Heart left ventricle (tissue), 16 donors: ENCODE data around the gene SETD7. TPM values are rescaled to one million over a fixed set of nuclear protein-coding genes. Genes with fewer than 3 reads are reported as not detected.

Experiments
- ATAC-seq, 4 donors: fragments of 200-7000 bp; cut with Tn5 transposase; one replicate each; pipeline ENCODE4 v1.9.1; 2020 to 2022; ENCODE audit warnings: moderate library complexity in 4 of 4, mild to moderate bottlenecking in 3 of 4, moderate number of reproducible peaks in 1 of 4
- DNase-seq, 5 donors: peaks; one replicate each; pipeline ENCODE4 v3.0.0-alpha.2; 2020
- H3K27ac ChIP-seq, 12 donors: fragments of 200-600 bp; sonication (generic) in 4 of 12; one replicate each; pipeline versions ENCODE4 v1.5.0 to v1.8.0; 2016 to 2022; ENCODE audit warnings: mild to moderate bottlenecking in 2 of 12
- H3K27me3 ChIP-seq, 9 donors: fragments of 200-600 bp; sonication (generic) in 2 of 9; one replicate each; pipeline versions ENCODE4 v1.5.1 to v1.8.0; 2016 to 2022; ENCODE audit warnings: mild to moderate bottlenecking in 3 of 9
- H3K36me3 ChIP-seq, 9 donors: fragments of 200-600 bp; sonication (generic) in 2 of 9; one replicate each; pipeline versions ENCODE4 v1.5.0 to v1.8.0; 2018 to 2022; ENCODE audit warnings: mild to moderate bottlenecking in 2 of 9
- H3K4me1 ChIP-seq, 12 donors: fragments of 200-600 bp; sonication (generic) in 4 of 12; one replicate each; pipeline versions ENCODE4 v1.5.0 to v1.8.0; 2016 to 2022; ENCODE audit warnings: mild to moderate bottlenecking in 3 of 12
- H3K4me3 ChIP-seq, 12 donors: fragments of 200-600 bp; sonication (generic) in 4 of 12; one replicate each; pipeline versions ENCODE4 v1.5.0 to v1.8.0; 2017 to 2022; ENCODE audit warnings: mild to moderate bottlenecking in 9 of 12, moderate library complexity in 4 of 12
- H3K9me3 ChIP-seq, 12 donors: fragments of 200-600 bp; sonication (generic) in 4 of 12; one replicate each; pipeline versions ENCODE4 v1.5.0 to v1.8.0; 2016 to 2022; ENCODE audit warnings: mild to moderate bottlenecking in 1 of 12
- CTCF ChIP-seq, 12 donors: fragments of 200-600 bp; sonication (generic) in 4 of 12; IDR thresholded peaks; one replicate each; pipeline versions ENCODE4 v1.5.0 to v1.8.0; 2018 to 2022; ENCODE audit warnings: antibody characterized with exemption in 12 of 12, mild to moderate bottlenecking in 5 of 12
- POLR2A ChIP-seq, 2 donors: fragments of 450-650 bp; IDR thresholded peaks; one replicate each; pipeline ENCODE4 v1.6.1; 2017; ENCODE audit warnings: antibody characterized with exemption in 2 of 2, mild to moderate bottlenecking in 2 of 2, moderate library complexity in 2 of 2
- WGBS, 4 donors: extraction: QIAGEN DNeasy Blood & Tissue Kit in 2 of 4; methylation state at CpG; one replicate each; pipeline versions ENCODE4 v1.1.5 to v1.1.7; 2013 to 2018; 5-methylcytosine and 5-hydroxymethylcytosine counted together
- intact Hi-C, 10 donors: fragments of 100-400 bp; cut with DNase I; formaldehyde crosslinking; loops; one replicate each; pipeline versions ENCODE4 v1.11.1 to v1.14.2; 2022
- polyA plus RNA-seq, 2 donors: library from polyadenylated mRNA; stranded (reverse); fragments of 200-250 nt; gene quantifications; one replicate each; pipeline ENCODE4 v1.2.3, GENCODE V29; 2013
- total RNA-seq, 9 donors: library from RNA; depleted of rRNA in 2 of 9; stranded (reverse); fragments of >200 nt in 2 of 9; fragmentation: NEBNext Ultra II Directional in 3 of 9; extraction: Animal tissue kit (Norgen Biotek cat#: 25700) in 3 of 9; gene quantifications; one replicate each; pipeline versions ENCODE4 v1.1.0 to v1.2.4, GENCODE V29; 2016 to 2023
- donor health status: ischemic (EF 13 %, LVEDD 7.1; RV severe dilation, severe dysfunction).
- donor health status: healthy with polysubstance abuse.
- donor health status: DM: no; HTN: yes; CAD: no.
- donor health status: DM: no; HTN: no; CAD: no.
- donor health status: ischemic (EF 25% LVEDD 6.9; RV normal size, moderate dysfunction).
- donor health status: ischemic (EF 25% LVEDD 5.7; RV mildly dilated, moderate dysfunction).
- donor health status: healthy.
- donor health status: DM: yes; HTN: yes; CAD: no.
- donor health status: ischemic (EF 35%, LVEDD 5.7; RV mildly dilated, moderate dysfunction).
- donor health status: nonischemic (EF 11% LVEDD 7.7; RV severe dilation, severe dysfunction).
- donor health status: DM: yes; HTN: yes; CAD: no.
- donor health status: PGD.
- donor health status: ischemic (EF 29% LVEDD 5.4; RV normal size, mild dysfunction).
- donor health status: nonischemic (EF 23%, LVEDD 6.1; RV moderate dilation, normal function).

SETD7 gene
- total and polyA plus RNA-seq, 11 donors = 11.2 to 78.6 (median 58.0) TPM

- DNase-seq (no peak), ATAC-seq (no peak)
- no peak overlapping the region for H3K4me3 ChIP-seq
- peaks cover 0 to 4% (median 0%) of the 10 kb centered on the region in 12 donors for H3K9me3 ChIP-seq
- 91 to 97% (median 94%) methylated on average over 3 of the region's 3 CpGs for WGBS, 4 donors
- H3K27me3 ChIP-seq = no peaks in the 10 kb centered on the region
- H3K27ac ChIP-seq = no peak overlapping the region
- intact Hi-C loops = no loop called here
- TF ChIP-seq CTCF (IDR thresholded peaks at IDR 0.05) (no peak), POLR2A (IDR thresholded peaks at IDR 0.05) (no peak)
- no peaks in the 10 kb centered on the region for H3K36me3 ChIP-seq
- peaks cover 0 to 33% (median 23%) of the 10 kb centered on the region in 12 donors for H3K4me1 ChIP-seq
These were observed 95.5 kb downstream of the SETD7 start for GRCh38 chr4:139460565-139460964.

- intact Hi-C loops = loop anchor here in 3 of 10 donors (5.0 to 10.0 kb wide), 3 partner anchors 38 to 96 kb away; partner anchors contain the start of gene SETD7 (in 1 of the 3)
- 86 to 91% (median 89%) methylated on average over 3 of the region's 3 CpGs for WGBS, 4 donors
- Histone ChIP-seq H3K27me3 (no peaks in the 10 kb centered on the region), H3K4me3 (no peak overlapping the region), H3K27ac (no peak overlapping the region), H3K9me3 (no peaks in the 10 kb centered on the region), H3K4me1 (peaks cover 0 to 45% (median 26%) of the 10 kb centered on the region in 12 donors), H3K36me3 (no peaks in the 10 kb centered on the region)
- DNase-seq = no peak
- TF ChIP-seq POLR2A (IDR thresholded peaks at IDR 0.05) (no peak), CTCF (IDR thresholded peaks at IDR 0.05) (no peak)
- no peak for ATAC-seq
These were observed 97.0 kb downstream of the SETD7 start for GRCh38 chr4:139458999-139459398.

- Histone ChIP-seq H3K27ac (no peak overlapping the region), H3K4me1 (peaks cover 0 to 45% (median 26%) of the 10 kb centered on the region in 12 donors), H3K36me3 (no peaks in the 10 kb centered on the region), H3K9me3 (no peaks in the 10 kb centered on the region), H3K4me3 (no peak overlapping the region), H3K27me3 (no peaks in the 10 kb centered on the region)
- 92 to 100% (median 94%) methylated on average over 1 of the region's 1 CpG for WGBS, 4 donors
- no peak for TF ChIP-seq CTCF (IDR thresholded peaks at IDR 0.05)
- no peak for TF ChIP-seq POLR2A (IDR thresholded peaks at IDR 0.05)
- ATAC-seq (no peak), DNase-seq (no peak)
- intact Hi-C loops = loop anchor here in 3 of 10 donors (5.0 to 10.0 kb wide), 3 partner anchors 39 to 96 kb away; partner anchors contain the start of gene SETD7 (in 1 of the 3)
These were observed 97.5 kb downstream of the SETD7 start for GRCh38 chr4:139458543-139458942.

GRCh38 chr4:139457318-139457717, 98.7 kb downstream of the SETD7 start:
- Histone ChIP-seq H3K4me3 (peak overlapping the region in 2 of 12 donors; percentile 88 to 92), H3K4me1 (peaks cover 9 to 51% (median 31%) of the 10 kb centered on the region in 12 donors)
- intact Hi-C loops = loop anchor here in 3 of 10 donors (5.0 to 10.0 kb wide), 3 partner anchors 40 to 97 kb away; partner anchors contain the start of gene SETD7 (in 1 of the 3)

More at GRCh38 chr4:139457318-139457717, 98.7 kb downstream of the SETD7 start:
- Histone ChIP-seq H3K36me3 (no peaks in the 10 kb centered on the region), H3K27me3 (no peaks in the 10 kb centered on the region), H3K27ac (no peak overlapping the region), H3K9me3 (no peaks in the 10 kb centered on the region)
- 71 to 81% (median 72%) methylated on average over 4 of the region's 4 CpGs for WGBS, 4 donors
- TF ChIP-seq POLR2A (IDR thresholded peaks at IDR 0.05) (no peak), CTCF (IDR thresholded peaks at IDR 0.05) (no peak)
- no peak for ATAC-seq
- no peak for DNase-seq
